GM23248 (cell line): ENCODE measurements around the gene SFMBT2. TPM values are rescaled to one million over a fixed set of nuclear protein-coding genes. Genes with fewer than 3 reads are reported as not detected.

Experiments used
- DNase-seq: peaks from one replicate; pipeline ENCODE4 v3.0.0-alpha.2; 2015
- H2AFZ ChIP-seq: fragments of 200-600 bp; sonication (generic); 2 replicates; pipeline ENCODE4 v1.6.1; 2016; ENCODE audit warnings: antibody characterized with exemption
- H3F3A ChIP-seq: fragments of 200-600 bp; sonication (generic); 2 replicates; pipeline ENCODE4 v1.6.1; 2016; ENCODE audit warnings: mild to moderate bottlenecking, antibody characterized with exemption, mixed run types; ENCODE audit not compliant: insufficient read depth
- H3K27ac ChIP-seq: fragments of 200-600 bp; sonication (generic); 2 replicates; pipeline ENCODE4 v1.5.1; 2016; ENCODE audit warnings: mild to moderate bottlenecking
- H3K27me3 ChIP-seq: fragments of 200-600 bp; sonication (generic); replicated peaks from 2 replicates; pipeline ENCODE4 v1.6.1; 2016; ENCODE audit warnings: mild to moderate bottlenecking; ENCODE audit not compliant: insufficient read depth
- H3K36me3 ChIP-seq: fragments of 200-600 bp; sonication (generic); 2 replicates; pipeline ENCODE4 v1.6.1; 2016; ENCODE audit warnings: low read depth, mild to moderate bottlenecking
- H3K4me1 ChIP-seq: fragments of 200-600 bp; sonication (generic); 2 replicates; pipeline ENCODE4 v1.6.1; 2016; ENCODE audit warnings: mild to moderate bottlenecking; ENCODE audit not compliant: insufficient read depth
- H3K4me2 ChIP-seq: fragments of 200-600 bp; sonication (generic); one replicate; pipeline ENCODE4 v1.6.1; 2016; ENCODE audit warnings: mild to moderate bottlenecking; ENCODE audit not compliant: unreplicated experiment
- H3K4me3 ChIP-seq: fragments of 200-600 bp; sonication (generic); 2 replicates; pipeline ENCODE4 v1.5.1; 2016; ENCODE audit warnings: mild to moderate bottlenecking
- H3K79me2 ChIP-seq: fragments of 200-600 bp; sonication (generic); 2 replicates; pipeline ENCODE4 v1.6.1; 2016; ENCODE audit warnings: mild to moderate bottlenecking; ENCODE audit not compliant: insufficient read depth
- H3K9ac ChIP-seq: fragments of 200-600 bp; sonication (generic); 2 replicates; pipeline ENCODE4 v1.6.1; 2016; ENCODE audit warnings: mild to moderate bottlenecking
- H3K9me2 ChIP-seq: fragments of 200-600 bp; sonication (generic); 2 replicates; pipeline ENCODE4 v1.6.1; 2016; ENCODE audit warnings: mixed run types, mild to moderate bottlenecking, moderate library complexity; ENCODE audit not compliant: insufficient read depth
- H3K9me3 ChIP-seq: fragments of 200-600 bp; sonication (generic); one replicate; pipeline ENCODE4 v1.6.1; 2017; ENCODE audit warnings: low read depth
- H4K20me1 ChIP-seq: fragments of 200-600 bp; sonication (generic); 2 replicates; pipeline ENCODE4 v1.6.0; 2016; ENCODE audit not compliant: insufficient read depth
- EZH2 ChIP-seq: fragments of 200-600 bp; sonication (generic); IDR thresholded peaks from 2 replicates; pipeline ENCODE4 v1.6.1; 2018; ENCODE audit warnings: antibody characterized with exemption, mild to moderate bottlenecking; ENCODE audit not compliant: insufficient read depth, poor library complexity, severe bottlenecking
- EZH2phosphoT487 ChIP-seq: fragments of 200-600 bp; sonication (generic); IDR thresholded peaks from 2 replicates; pipeline ENCODE4 v1.6.1; 2018; ENCODE audit warnings: antibody characterized with exemption, moderate library complexity, mild to moderate bottlenecking, low read depth; ENCODE audit not compliant: insufficient read depth
- WGBS, 2 experiments: methylation state at CpG; one replicate each; pipeline ENCODE4 v1.1.6; 2015 to 2017; ENCODE audit warnings: low lambda C conversion rate in 2 of 2, low coverage in 1 of 2; ENCODE audit errors: missing lambda C conversion rate in 2 of 2; 5-methylcytosine and 5-hydroxymethylcytosine counted together
- in situ Hi-C: fragments of 300-500 bp; cut with MboI; formaldehyde crosslinking; loops from 2 replicates; pipeline ENCODE4 v1.15.0; 2020
- polyA plus RNA-seq: library from polyadenylated mRNA; unstranded; fragments of >200 nt; fragmentation: Nextera tagmentation; extraction: Ambion mirVana; gene quantifications from 2 replicates; pipeline ENCODE4 v1.2.1, GENCODE V29; 2016
- total RNA-seq: library from RNA; depleted of rRNA; stranded (reverse); fragments of >200 nt; shearing (Covaris generic); gene quantifications from 2 replicates; pipeline ENCODE4 v1.2.3, GENCODE V29; 2014

The SFMBT2 gene
- total and polyA plus RNA-seq, 2 experiments from 2014 or later: 0.22 TPM; not detected in 1

DNA sequence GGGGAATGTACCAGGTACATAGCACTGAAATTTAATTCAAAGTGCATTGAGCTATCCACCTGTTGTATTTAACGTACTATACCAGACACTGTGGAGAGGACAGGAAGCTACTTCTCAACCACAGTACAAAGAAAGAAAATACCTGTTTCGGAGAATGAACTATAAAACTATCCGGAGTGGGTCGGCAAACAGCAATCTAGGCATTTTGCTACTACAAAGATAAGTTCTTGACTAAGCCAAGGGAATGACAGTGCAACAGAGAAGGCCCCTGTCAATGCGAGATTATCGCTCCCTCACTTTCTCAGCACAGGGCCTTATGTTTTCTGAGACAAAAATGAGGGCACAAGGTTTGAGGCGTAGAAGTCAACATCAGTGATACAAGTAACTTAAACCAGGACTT, 27.4 kb downstream of the SFMBT2 start:
- Histone ChIP-seq H3K27me3 (no peaks in the 10 kb centered on the region), H3K79me2 (no peaks in the 10 kb centered on the region), H3K9me2 (no peaks in the 10 kb centered on the region), H3K36me3 (no peaks in the 10 kb centered on the region), H3K4me2 (no peak overlapping the region), H3K9ac (no peak overlapping the region), H3F3A (no peaks in the 10 kb centered on the region), H2AFZ (no peak overlapping the region), H3K27ac (no peak overlapping the region), H3K9me3 (no peaks in the 10 kb centered on the region), H3K4me1 (no peaks in the 10 kb centered on the region), H3K4me3 (no peak overlapping the region), H4K20me1 (no peaks in the 10 kb centered on the region)
- no peak for DNase-seq
- TF ChIP-seq EZH2: no peak
- in situ Hi-C loops: no loop called here
- 73% methylated on average over 7 of the region's 7 CpGs for WGBS, 2 experiments

DNA sequence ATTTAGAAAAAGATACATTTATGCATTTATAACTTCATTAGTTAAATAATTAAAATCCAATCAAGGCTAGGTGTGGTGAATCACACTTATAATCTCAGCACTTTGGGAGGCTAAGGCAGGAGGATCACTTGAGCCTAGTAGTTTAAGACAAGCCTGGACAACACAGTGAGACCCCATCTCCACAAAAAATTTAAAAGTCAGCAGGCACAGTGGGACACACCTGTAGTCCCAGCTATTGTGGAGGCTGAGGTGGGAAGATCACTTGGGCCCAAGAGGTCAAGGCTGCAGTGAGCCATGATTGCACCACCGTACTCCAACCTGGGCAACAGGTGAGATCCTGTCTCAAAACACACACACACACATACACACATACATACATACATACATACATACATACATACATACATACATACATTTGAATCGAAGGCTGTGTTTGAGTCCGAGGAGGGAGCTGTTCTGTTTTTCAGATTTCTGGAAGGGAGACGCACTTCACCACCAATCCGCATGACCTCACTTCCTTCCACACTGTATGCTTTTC, 30.1 kb downstream of the SFMBT2 start:
- H3K9ac ChIP-seq: no peak overlapping the region
- in situ Hi-C loops: no loop called here
- no peaks in the 10 kb centered on the region for H4K20me1 ChIP-seq
- no peaks in the 10 kb centered on the region for H3K79me2 ChIP-seq
- H3K9me3 ChIP-seq: no peaks in the 10 kb centered on the region
- H3K9me2 ChIP-seq: no peaks in the 10 kb centered on the region
- H3K4me2 ChIP-seq: no peak overlapping the region
- no peaks in the 10 kb centered on the region for H3K36me3 ChIP-seq
- TF ChIP-seq EZH2 (no peak), EZH2phosphoT487 (no peak)
- H3K4me3 ChIP-seq: no peak overlapping the region
- H3K27me3 ChIP-seq: no peaks in the 10 kb centered on the region
- no peaks in the 10 kb centered on the region for H3F3A ChIP-seq
- WGBS, 2 experiments: 78 to 91% methylated on average over 5 of the region's 5 CpGs
- H3K27ac ChIP-seq: no peak overlapping the region
- no peak overlapping the region for H2AFZ ChIP-seq
- no peak for DNase-seq
- H3K4me1 ChIP-seq: no peaks in the 10 kb centered on the region

DNA sequence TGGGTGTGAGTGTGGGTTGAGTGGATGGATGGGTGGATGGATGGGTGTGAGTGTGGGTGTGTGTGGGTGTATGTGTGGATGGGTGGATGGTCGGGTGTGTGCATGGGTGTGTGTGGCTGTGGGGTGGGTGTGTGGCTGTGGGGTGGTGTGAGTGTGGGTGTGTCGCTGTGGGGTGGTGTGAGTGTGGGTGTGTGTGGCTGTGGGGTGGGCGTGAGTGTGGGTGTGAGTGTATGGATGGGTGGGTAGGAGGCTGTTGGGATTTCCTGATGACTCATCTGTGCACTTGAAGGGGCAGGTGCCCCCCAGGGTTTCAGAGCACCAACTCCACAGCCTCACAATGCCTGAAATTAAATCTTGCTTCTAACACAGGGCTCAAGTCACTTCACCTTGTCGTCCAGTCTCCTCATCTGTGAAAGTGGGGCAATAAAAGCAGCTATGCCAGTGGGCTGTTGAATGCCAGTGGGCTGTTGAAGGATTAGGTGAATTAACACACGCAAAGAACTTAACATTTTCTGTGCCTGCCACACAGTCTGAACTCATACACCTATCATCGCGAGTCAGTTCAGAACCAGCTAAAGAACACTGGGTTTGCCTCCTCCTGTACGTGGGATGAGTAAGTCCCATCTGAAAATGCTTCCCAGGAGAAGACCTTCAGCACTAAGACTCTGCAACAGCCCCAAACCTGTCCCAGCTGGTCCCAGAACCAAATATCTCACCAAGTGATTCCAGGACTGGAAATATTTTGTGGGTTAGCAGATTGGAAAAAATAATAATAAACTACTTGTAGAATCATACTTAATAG, 32.0 kb downstream of the SFMBT2 start:
- no peaks in the 10 kb centered on the region for H3K9me2 ChIP-seq
- no peak overlapping the region for H3K4me3 ChIP-seq
- 82 to 84% methylated on average over 5 to 8 of the region's 8 CpGs for WGBS, 2 experiments
- H2AFZ ChIP-seq: no peak overlapping the region
- no peaks in the 10 kb centered on the region for H3K4me1 ChIP-seq
- no peak for DNase-seq
- in situ Hi-C loops: no loop called here
- H3F3A ChIP-seq: no peaks in the 10 kb centered on the region
- H3K27me3 ChIP-seq: no peaks in the 10 kb centered on the region
- no peak overlapping the region for H3K4me2 ChIP-seq
- H4K20me1 ChIP-seq: no peaks in the 10 kb centered on the region
- TF ChIP-seq EZH2 (no peak), EZH2phosphoT487 (no peak)
- H3K27ac ChIP-seq: no peak overlapping the region
- H3K79me2 ChIP-seq: no peaks in the 10 kb centered on the region
- no peaks in the 10 kb centered on the region for H3K9me3 ChIP-seq
- H3K9ac ChIP-seq: no peak overlapping the region
- H3K36me3 ChIP-seq: no peaks in the 10 kb centered on the region

DNA sequence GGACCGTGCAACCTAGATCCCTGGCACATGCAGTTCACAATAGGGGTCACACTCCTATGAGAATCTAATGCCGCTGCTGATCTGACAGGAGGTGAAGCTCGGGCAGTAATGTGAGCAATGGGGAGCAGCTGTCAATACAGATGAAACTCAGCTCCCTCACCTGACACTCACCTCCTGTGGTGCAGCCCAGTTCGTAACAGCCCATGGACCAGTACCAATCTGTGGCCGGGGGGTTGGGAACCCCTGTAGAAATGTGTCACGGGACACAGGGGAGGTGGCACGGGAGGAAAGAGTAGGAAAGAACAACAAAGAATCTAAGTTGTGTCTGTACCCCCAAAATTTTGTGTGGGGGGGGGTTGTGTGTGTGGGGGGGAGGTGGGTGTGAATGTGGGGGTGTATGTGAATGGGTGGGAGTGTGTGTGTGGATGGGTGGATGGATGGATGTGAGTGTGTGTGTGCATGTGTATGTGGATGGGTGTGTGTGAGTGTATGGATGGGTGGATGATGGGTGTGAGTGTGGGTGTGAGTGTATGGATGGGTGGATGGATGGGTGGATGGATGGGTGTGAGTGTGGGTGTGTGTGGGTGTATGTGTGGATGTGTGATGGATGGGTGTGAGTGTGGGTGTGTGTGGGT, 33.1 kb downstream of the SFMBT2 start:
- Histone ChIP-seq H3K4me2 (no peak overlapping the region), H3K9me3 (no peaks in the 10 kb centered on the region), H3K27me3 (no peaks in the 10 kb centered on the region), H3K9me2 (no peaks in the 10 kb centered on the region), H3K36me3 (no peaks in the 10 kb centered on the region), H3K4me1 (no peaks in the 10 kb centered on the region), H4K20me1 (no peaks in the 10 kb centered on the region), H3K79me2 (no peaks in the 10 kb centered on the region), H2AFZ (no peak overlapping the region), H3K4me3 (no peak overlapping the region), H3K27ac (no peak overlapping the region), H3F3A (no peaks in the 10 kb centered on the region), H3K9ac (no peak overlapping the region)
- 84 to 85% methylated on average over 7 of the region's 7 CpGs for WGBS, 2 experiments
- in situ Hi-C loops: no loop called here
- DNase-seq: no peak
- TF ChIP-seq EZH2 (no peak), EZH2phosphoT487 (no peak)
